GM12892 (cell line): ENCODE results near the gene SLC3A2.

Experiments used
- POLR2A ChIP-seq: IDR thresholded peaks from 2 replicates; pipeline ENCODE4 v1.6.1; 2011; ENCODE audit warnings: low read depth, low read length, control low read depth
- POLR2AphosphoS5 ChIP-seq: IDR thresholded peaks from 2 replicates; pipeline ENCODE4 v1.6.1; 2011; ENCODE audit warnings: low read depth, low read length, control low read depth

DNA sequence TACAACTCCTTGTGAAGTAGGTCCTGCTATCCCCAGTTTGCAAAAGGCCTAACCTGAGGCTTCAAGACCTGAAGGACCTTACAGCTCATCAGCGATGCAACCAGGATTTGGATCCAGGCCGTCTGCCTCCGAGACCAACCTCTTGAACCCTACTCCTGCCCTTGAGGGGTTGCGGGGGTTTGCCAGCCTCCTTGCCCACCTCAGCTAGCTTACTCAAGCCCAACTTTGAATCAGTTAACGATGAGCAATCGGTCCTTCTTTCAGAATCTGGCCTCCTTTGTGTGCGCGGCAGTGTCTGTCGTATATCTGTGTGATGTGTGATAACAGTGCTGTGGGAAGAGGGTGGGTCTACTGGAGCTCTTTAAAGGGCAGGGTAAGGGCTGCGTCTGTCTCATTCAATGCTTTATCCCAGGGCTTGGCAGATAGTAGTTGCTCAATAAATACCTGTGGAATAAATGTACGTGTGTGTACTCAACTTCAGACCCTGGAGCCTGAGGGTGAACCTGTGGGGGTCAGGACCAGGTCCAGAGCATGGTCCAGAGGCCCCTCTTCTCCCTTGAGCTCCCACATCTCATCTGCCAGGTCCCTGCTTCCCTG, 37.3 kb downstream of the SLC3A2 start:
- no peak for TF ChIP-seq POLR2A
- no peak for TF ChIP-seq POLR2AphosphoS5
